PFSK-1 (cell line): ENCODE data around the gene LINGO1.
A peak's percentile ranks its signal among the peaks of the same experiment; 100 is the strongest.

Source experiments
- FOXP2 ChIP-seq: optimal IDR thresholded peaks from 2 replicates; pipeline ENCODE3; 2011; ENCODE audit warnings: borderline replicate concordance, control low read depth, inconsistent platforms; ENCODE audit not compliant: insufficient read depth; ENCODE audit errors: extremely low read length, extremely low read depth
- POLR2AphosphoS5 ChIP-seq: IDR thresholded peaks from 2 replicates; pipeline ENCODE4 v1.6.1; 2012; ENCODE audit warnings: low read depth, mild to moderate bottlenecking, control low read depth, low read length, moderate library complexity
- REST ChIP-seq, 2 experiments: IDR thresholded peaks; 2 replicates each; pipeline versions ENCODE4 v1.6.1 to v1.8.0; 2011 to 2012; ENCODE audit warnings: low read depth in 2 of 2, low read length in 2 of 2, control low read depth in 1 of 2, inconsistent platforms in 1 of 2, mild to moderate bottlenecking in 1 of 2, moderate library complexity in 1 of 2; ENCODE audit not compliant: insufficient read depth in 1 of 2
- SIN3A ChIP-seq: IDR thresholded peaks from 2 replicates; pipeline ENCODE4 v1.6.1; 2012; ENCODE audit warnings: mild to moderate bottlenecking, low read length, moderate library complexity, borderline replicate concordance; ENCODE audit not compliant: insufficient read depth
- TAF1 ChIP-seq: IDR thresholded peaks from 2 replicates; pipeline ENCODE4 v1.6.1; 2012; ENCODE audit warnings: low read length, control low read depth, borderline replicate concordance; ENCODE audit not compliant: insufficient read depth

LINGO1 gene

GRCh38 chr15:77608774-77609173 is 23.9 kb downstream of the LINGO1 start:
- TF ChIP-seq FOXP2 = no peak
- no peak for TF ChIP-seq REST (IDR thresholded peaks at IDR 0.05; ENCODE audit: insufficient read depth in 1 of 2, low read depth in 2 of 2, low read length in 2 of 2)
- TF ChIP-seq SIN3A = no peak
- no peak for TF ChIP-seq POLR2AphosphoS5
- no peak for TF ChIP-seq TAF1

- TF ChIP-seq FOXP2 (no peak), TAF1 (no peak), POLR2AphosphoS5 (no peak), REST (IDR thresholded peaks at IDR 0.05; ENCODE audit: insufficient read depth in 1 of 2, low read depth in 2 of 2, low read length in 2 of 2) (no peak), SIN3A (no peak)
Observed at GRCh38 chr15:77607894-77608261, 24.8 kb downstream of the LINGO1 start.

GRCh38 chr15:77607111-77607893 is 25.4 kb downstream of the LINGO1 start:
- no peak for TF ChIP-seq SIN3A
- peak; percentile 58; the same call in 1 of the 2 replicates for TF ChIP-seq POLR2AphosphoS5
- TF ChIP-seq REST (IDR thresholded peaks at IDR 0.05; ENCODE audit: insufficient read depth in 1 of 2, low read depth in 2 of 2, low read length in 2 of 2) = no peak
- no peak for TF ChIP-seq FOXP2
- TF ChIP-seq TAF1 = no peak

GRCh38 chr15:77606142-77607034 is 26.3 kb downstream of the LINGO1 start:
- TF ChIP-seq SIN3A = no peak
- TF ChIP-seq FOXP2 = no peak
- no peak for TF ChIP-seq POLR2AphosphoS5
- no peak for TF ChIP-seq TAF1
- no peak for TF ChIP-seq REST (IDR thresholded peaks at IDR 0.05; ENCODE audit: insufficient read depth in 1 of 2, low read depth in 2 of 2, low read length in 2 of 2)
